AG04449 (cell line): Measurements from ENCODE around the gene SBK2.

Experiments used
- CTCF ChIA-PET: fragments of 350-600 bp; formaldehyde crosslinking; extraction: SDS; loops from one replicate; lab custom pipeline; 2021; ENCODE audit warnings: antibody characterized with exemption; lab: Yijun Ruan, JAX
- POLR2A ChIA-PET: fragments of 400-600, 350-600 bp; formaldehyde crosslinking; extraction: SDS; loops from one replicate; lab custom pipeline; 2020; ENCODE audit warnings: antibody characterized with exemption, inconsistent platforms; lab: Yijun Ruan, JAX
- DNase-seq: peaks from one replicate; pipeline ENCODE4 v3.0.0-alpha.2; 2010; ENCODE audit warnings: low read depth, low spot score
- H3K4me3 ChIP-seq: 2 replicates; pipeline ENCODE4 v1.5.1; 2011; ENCODE audit warnings: low read depth, mild to moderate bottlenecking, control low read depth, low read length
- TF ChIP-seq, protein P1 (sequence below): IDR thresholded peaks from one replicate; pipeline ENCODE4 v1.5.1; 2011; ENCODE audit warnings: mild to moderate bottlenecking, moderate library complexity, low read length, control low read depth, inconsistent platforms; ENCODE audit not compliant: insufficient read depth; ENCODE audit errors: missing control alignments

The SBK2 gene

GRCh38 chr19:55527197-55528029 is 9.5 kb downstream of the SBK2 start:
- ChIA-PET POLR2A (interaction anchor here (1.3 kb wide), 1 partner anchor 25 kb away, joined by 4 read pairs; no protein-coding TSS in a partner anchor), CTCF (interaction anchor here (1.2 to 2.5 kb wide), 5 partner anchors 11 to 104 kb away, joined by 3 to 10 read pairs (median 6); partner anchors contain the start of gene ZNF865)
- no peak overlapping the region for H3K4me3 ChIP-seq
- TF ChIP-seq, protein P1, sequence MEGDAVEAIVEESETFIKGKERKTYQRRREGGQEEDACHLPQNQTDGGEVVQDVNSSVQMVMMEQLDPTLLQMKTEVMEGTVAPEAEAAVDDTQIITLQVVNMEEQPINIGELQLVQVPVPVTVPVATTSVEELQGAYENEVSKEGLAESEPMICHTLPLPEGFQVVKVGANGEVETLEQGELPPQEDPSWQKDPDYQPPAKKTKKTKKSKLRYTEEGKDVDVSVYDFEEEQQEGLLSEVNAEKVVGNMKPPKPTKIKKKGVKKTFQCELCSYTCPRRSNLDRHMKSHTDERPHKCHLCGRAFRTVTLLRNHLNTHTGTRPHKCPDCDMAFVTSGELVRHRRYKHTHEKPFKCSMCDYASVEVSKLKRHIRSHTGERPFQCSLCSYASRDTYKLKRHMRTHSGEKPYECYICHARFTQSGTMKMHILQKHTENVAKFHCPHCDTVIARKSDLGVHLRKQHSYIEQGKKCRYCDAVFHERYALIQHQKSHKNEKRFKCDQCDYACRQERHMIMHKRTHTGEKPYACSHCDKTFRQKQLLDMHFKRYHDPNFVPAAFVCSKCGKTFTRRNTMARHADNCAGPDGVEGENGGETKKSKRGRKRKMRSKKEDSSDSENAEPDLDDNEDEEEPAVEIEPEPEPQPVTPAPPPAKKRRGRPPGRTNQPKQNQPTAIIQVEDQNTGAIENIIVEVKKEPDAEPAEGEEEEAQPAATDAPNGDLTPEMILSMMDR = no peak
- no peak for DNase-seq

DNA sequence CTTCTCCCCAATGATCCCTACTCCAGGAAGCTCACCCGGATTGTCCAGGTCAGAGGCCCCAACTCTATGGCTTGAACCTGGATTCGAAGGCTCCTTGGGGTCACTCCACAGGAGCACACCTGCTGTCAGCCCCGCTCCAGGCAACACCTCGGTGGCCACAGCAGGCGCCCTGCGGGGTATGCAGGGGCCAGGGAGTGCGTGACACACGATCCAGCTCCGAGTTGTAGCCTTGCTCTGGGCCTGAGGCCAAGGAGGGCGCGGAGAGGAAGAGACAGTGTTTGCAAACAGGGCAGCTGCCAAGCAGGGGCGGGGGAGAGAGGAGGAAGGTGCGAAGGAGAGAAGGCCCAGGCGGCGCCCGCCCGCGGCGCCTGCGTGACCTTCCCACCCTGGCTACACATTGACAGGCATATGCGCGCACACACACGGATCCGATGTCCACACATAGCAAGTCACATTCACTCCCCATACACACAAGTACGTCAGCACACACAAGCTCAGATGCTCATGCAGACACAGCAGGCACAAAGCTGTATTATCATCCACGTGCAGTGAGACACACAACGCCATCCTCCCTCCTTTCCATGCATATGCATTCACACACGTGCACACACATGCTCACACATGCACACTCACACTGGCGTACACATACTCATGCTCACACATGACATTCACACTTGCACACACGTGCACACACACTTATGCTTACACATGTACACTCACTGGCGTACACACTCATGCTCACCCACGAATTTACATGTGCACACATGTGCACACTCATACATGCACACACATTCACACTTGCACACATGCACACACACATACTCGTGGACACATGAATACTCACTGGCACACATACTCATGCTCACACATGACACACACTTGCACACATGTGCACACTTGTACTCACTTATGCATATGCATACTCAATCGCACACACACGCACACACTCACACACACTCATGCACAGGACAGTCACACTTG is 10.4 kb downstream of the SBK2 start:
- DNase-seq = no peak
- POLR2A ChIA-PET = interaction anchor here (1.1 to 1.3 kb wide), 2 partner anchors 10 to 26 kb away, joined by 3 to 4 read pairs; no protein-coding TSS in a partner anchor
- CTCF ChIA-PET = interaction anchor here (1.0 to 2.0 kb wide), 5 partner anchors 9 to 105 kb away, joined by 3 to 11 read pairs (median 6); partner anchors contain the start of gene ZNF865
- H3K4me3 ChIP-seq = no peak overlapping the region
- TF ChIP-seq, protein P1 = no peak

DNA sequence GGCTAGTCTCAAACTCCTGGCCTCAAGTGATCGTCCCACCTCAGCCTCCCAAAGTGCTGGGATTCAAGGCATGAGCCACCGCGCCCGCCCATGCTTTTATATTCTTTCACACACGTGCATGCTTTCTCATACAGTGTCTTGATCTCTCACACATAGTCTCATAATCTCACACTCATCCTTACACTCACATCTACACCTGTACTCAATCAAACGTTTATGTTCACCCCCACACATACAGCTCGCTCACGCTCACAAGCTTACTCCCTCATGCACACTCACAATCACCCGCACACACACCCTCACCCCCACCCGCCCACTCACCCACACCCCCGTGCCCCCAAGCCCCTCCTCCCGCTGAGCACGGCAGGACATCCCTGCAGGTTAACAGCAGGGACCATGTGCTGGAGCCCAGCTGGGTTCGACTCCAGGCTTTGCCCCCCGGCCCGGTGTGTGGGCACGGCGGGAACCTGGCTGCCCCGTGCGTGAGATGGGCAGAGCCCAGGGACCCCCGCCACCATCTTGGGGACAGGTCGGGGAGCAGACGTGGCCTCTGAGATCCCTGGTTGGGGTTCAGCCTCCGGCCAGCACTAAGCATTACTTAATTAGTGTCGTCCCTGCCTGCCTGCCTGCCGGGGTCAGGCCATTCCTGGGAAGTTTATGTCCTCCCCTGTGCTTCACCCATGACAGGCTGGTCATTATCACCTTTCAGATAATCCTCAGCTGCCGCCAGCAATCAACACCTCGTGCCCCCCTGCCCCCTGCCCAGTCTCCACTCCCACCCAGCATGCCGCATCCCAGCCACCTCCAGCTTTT is 11.4 kb downstream of the SBK2 start:
- no peak for DNase-seq
- CTCF ChIA-PET = interaction anchor here (1.0 to 2.0 kb wide), 5 partner anchors 8 to 106 kb away, joined by 3 to 11 read pairs (median 6); partner anchors contain the start of gene ZNF865
- H3K4me3 ChIP-seq = no peak overlapping the region
- POLR2A ChIA-PET = interaction anchor here (1.1 to 1.3 kb wide), 2 partner anchors 11 to 27 kb away, joined by 3 to 4 read pairs; no protein-coding TSS in a partner anchor
- TF ChIP-seq, protein P1 = no peak

- TF ChIP-seq, protein P1 = no peak
- no peak for DNase-seq
- POLR2A ChIA-PET = no interaction called here
- CTCF ChIA-PET = interaction anchor here (1.0 to 1.3 kb wide), 3 partner anchors 13 to 111 kb away, joined by 3 to 10 read pairs (median 4); no protein-coding TSS in a partner anchor
- H3K4me3 ChIP-seq = no peak overlapping the region
Observed at GRCh38 chr19:55520691-55521292, 16.1 kb downstream of the SBK2 start.
